ENCODE results near the gene TNFRSF4. TPM values are rescaled to one million over a fixed set of nuclear protein-coding genes. Genes with fewer than 3 reads are reported as not detected.

TNFRSF4 gene
- total and polyA plus RNA-seq, 2 donors (not counting 1 experiment from before 2014, with no cell fraction given) = 0.63 to 1.8 TPM

- peak overlapping the region; percentile 42 for H3K9ac ChIP-seq (ENCODE audit: low read length)
These were observed 19.0 kb upstream of the TNFRSF4 start for GRCh38 chr1:1232796-1233566.

More at GRCh38 chr1:1232796-1233566, 19.0 kb upstream of the TNFRSF4 start:
- Histone ChIP-seq H3K4me3 (ENCODE audit: control extremely low read depth in 1 of 5, extremely low read depth in 1 of 5, insufficient read depth in 1 of 5, low read depth in 2 of 5, low read length in 4 of 5) (peak overlapping the region in 3 of 5 experiments; percentile 32 to 47 (median 38)), H3K27ac (ENCODE audit: low read length in 2 of 2) (no peak overlapping the region), H3K27me3 (replicated peaks in 1 of 4; ENCODE audit: control extremely low read depth in 1 of 4, control insufficient read depth in 3 of 4, insufficient read depth in 4 of 4, low read length in 3 of 4) (peaks cover 0 to 5% (median 1%) of the 10 kb centered on the region in 4 experiments), H3K4me1 (ENCODE audit: control insufficient read depth in 2 of 2, insufficient read depth in 2 of 2, low read length in 2 of 2) (peaks cover 33 to 39% of the 10 kb centered on the region in 2 donors), H3K4me2 (replicated peaks; ENCODE audit: low read depth, low read length, poor library complexity, severe bottlenecking) (peak overlapping the region; percentile 88), H3K79me2 (ENCODE audit: control insufficient read depth, insufficient read depth, low read length) (peaks cover 60% of the 10 kb centered on the region), H3K9me3 (ENCODE audit: control extremely low read depth in 1 of 3, control insufficient read depth in 2 of 3, insufficient read depth in 1 of 3, low read length in 2 of 3) (no peaks in the 10 kb centered on the region), H2AFZ (ENCODE audit: insufficient read depth, low read depth, low read length, poor library complexity, severe bottlenecking) (no peak overlapping the region), H3K36me3 (replicated peaks in 1 of 2; ENCODE audit: control extremely low read depth in 1 of 2, control insufficient read depth in 1 of 2, extremely low read depth in 1 of 2, insufficient read depth in 2 of 2, low read length in 1 of 2) (peaks cover 0 to 18% of the 10 kb centered on the region in 2 experiments), H4K20me1 (ENCODE audit: control insufficient read depth, insufficient read depth, low read length, poor library complexity, severe bottlenecking) (peaks cover 62% of the 10 kb centered on the region)
- DNase-seq (no peak), ATAC-seq (ENCODE audit: low read depth) (no peak)
- Mint-ChIP-seq H3K27ac (peak overlapping the region; percentile 81), H3K27me3 (no peaks in the 10 kb centered on the region), H3K9me3 (ENCODE audit: insufficient read depth) (no peaks in the 10 kb centered on the region), H3K4me3 (peak overlapping the region; percentile 84), H3K4me1 (peaks cover 39% of the 10 kb centered on the region)
- intact Hi-C loops (cut with micrococcal nuclease) = loop anchor here (1.0 to 10.0 kb wide), 4 partner anchors 24 to 198 kb away; partner anchors contain the start of genes ACAP3, C1orf159 and PUSL1
- ChIA-PET POLR2A (no interaction called here), CTCF (interaction anchor here (2.3 kb wide), 1 partner anchor 18 kb away, joined by 5 read pairs; no protein-coding TSS in a partner anchor)
- WGBS (ENCODE audit: insufficient coverage) = 88% methylated on average over 98 of the region's 98 CpGs
- TF ChIP-seq EZH2 (IDR thresholded peaks at IDR 0.05; ENCODE audit: borderline replicate concordance, insufficient read depth, low read depth, low read length, poor library complexity, severe bottlenecking) = no peak
- no peak for TF ChIP-seq CTCF (IDR thresholded peaks at IDR 0.05)
